Lower leg skin (tissue), 3 donors: Measurements from ENCODE around the gene SCAP.
A peak's percentile ranks its signal among the peaks of the same experiment; 100 is the strongest.

Experiments
- CTCF ChIP-seq, 3 donors: fragments of 450-650 bp; IDR thresholded peaks; one replicate each; pipeline ENCODE4 v1.5.1; 2016; ENCODE audit warnings: antibody characterized with exemption in 3 of 3, mild to moderate bottlenecking in 3 of 3, moderate library complexity in 2 of 3
- POLR2A ChIP-seq, 2 donors: fragments of 450-650 bp; IDR thresholded peaks; one replicate each; pipeline ENCODE4 v1.6.1; 2016 to 2017; ENCODE audit warnings: antibody characterized with exemption in 2 of 2, mild to moderate bottlenecking in 1 of 2, moderate library complexity in 1 of 2

GRCh38 chr3:47522082-47522987, 46.6 kb upstream of the SCAP start:
- TF ChIP-seq CTCF (IDR thresholded peaks at IDR 0.05) (peak in 1 of 3 donors; percentile 87), POLR2A (IDR thresholded peaks at IDR 0.05) (no peak)
